GM19193 (cell line): ENCODE measurements around the gene DNAH9.

ENCODE experiments used
- POLR2A ChIP-seq: IDR thresholded peaks from 4 replicates; pipeline ENCODE4 v1.6.1; 2011; ENCODE audit not compliant: insufficient read depth, insufficient read length; ENCODE audit errors: extremely low read depth

DNAH9 gene

GRCh38 chr17:11880714-11881113 is 282.4 kb downstream of the DNAH9 start:
- no peak for TF ChIP-seq POLR2A

GRCh38 chr17:11882716-11883115 is 284.4 kb downstream of the DNAH9 start:
- no peak for TF ChIP-seq POLR2A

- TF ChIP-seq POLR2A = no peak
These were observed 286.8 kb downstream of the DNAH9 start for GRCh38 chr17:11885051-11885450.

- no peak for TF ChIP-seq POLR2A
These were observed 291.0 kb downstream of the DNAH9 start for GRCh38 chr17:11889266-11889665.

- no peak for TF ChIP-seq POLR2A
These were observed 295.6 kb downstream of the DNAH9 start for GRCh38 chr17:11893862-11894261.

- no peak for TF ChIP-seq POLR2A
These were observed 297.9 kb downstream of the DNAH9 start for GRCh38 chr17:11896199-11896598.

GRCh38 chr17:11898526-11899235 is 300.4 kb downstream of the DNAH9 start:
- TF ChIP-seq POLR2A = no peak

- TF ChIP-seq POLR2A = no peak
These were observed 301.3 kb downstream of the DNAH9 start for GRCh38 chr17:11899537-11899942.

- no peak for TF ChIP-seq POLR2A
These were observed 301.8 kb downstream of the DNAH9 start for GRCh38 chr17:11900041-11900476.

- no peak for TF ChIP-seq POLR2A
These were observed 302.4 kb downstream of the DNAH9 start for GRCh38 chr17:11900655-11901054.

- no peak for TF ChIP-seq POLR2A
These were observed 303.7 kb downstream of the DNAH9 start for GRCh38 chr17:11901931-11902330.

GRCh38 chr17:11908711-11909146 is 310.5 kb downstream of the DNAH9 start:
- no peak for TF ChIP-seq POLR2A

GRCh38 chr17:11909348-11909747 is 311.1 kb downstream of the DNAH9 start:
- no peak for TF ChIP-seq POLR2A

GRCh38 chr17:11916091-11916490 is 317.8 kb downstream of the DNAH9 start:
- TF ChIP-seq POLR2A = no peak

GRCh38 chr17:11917415-11917814 is 319.1 kb downstream of the DNAH9 start:
- TF ChIP-seq POLR2A = no peak

- no peak for TF ChIP-seq POLR2A
These were observed 323.0 kb downstream of the DNAH9 start for GRCh38 chr17:11921296-11921695.

- TF ChIP-seq POLR2A = no peak
These were observed 324.4 kb downstream of the DNAH9 start for GRCh38 chr17:11922638-11923037.

GRCh38 chr17:11924076-11924475 is 325.8 kb downstream of the DNAH9 start:
- TF ChIP-seq POLR2A = no peak
